ENCODE results near the gene CRYBB2.
"Not testable (repeated sequence)": the region's sequence is repeated elsewhere in the genome, so short reads cannot be mapped to it uniquely, and the experiment has no call there.

CRYBB2 gene

DNA sequence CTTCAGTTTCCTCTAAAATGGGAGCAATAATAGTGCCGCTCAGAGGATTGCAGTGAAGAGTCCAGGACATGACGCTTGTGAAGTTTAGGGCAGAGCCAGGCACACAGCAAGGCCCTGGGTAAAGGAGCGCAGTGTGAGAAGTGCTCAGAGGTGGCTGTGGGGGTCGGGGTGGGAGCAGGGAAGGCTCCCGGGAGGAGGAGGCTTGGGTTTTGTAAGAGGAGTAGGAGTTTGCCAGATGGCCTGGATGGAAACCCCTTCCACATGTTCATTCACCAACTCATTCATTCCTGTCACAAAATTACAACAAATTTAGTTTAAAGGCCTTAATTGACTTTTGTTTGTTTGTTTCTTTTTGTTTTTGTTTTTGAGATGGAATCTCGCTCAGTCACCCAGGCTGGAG is 17.0 kb downstream of the CRYBB2 start:
- DNase-seq, result no peak

- no peak for DNase-seq
Measured at GRCh38 chr22:25237503-25237902, 18.1 kb downstream of the CRYBB2 start.

- not testable (repeated sequence) for DNase-seq
Measured at GRCh38 chr22:25238058-25238457, 18.6 kb downstream of the CRYBB2 start.

DNA sequence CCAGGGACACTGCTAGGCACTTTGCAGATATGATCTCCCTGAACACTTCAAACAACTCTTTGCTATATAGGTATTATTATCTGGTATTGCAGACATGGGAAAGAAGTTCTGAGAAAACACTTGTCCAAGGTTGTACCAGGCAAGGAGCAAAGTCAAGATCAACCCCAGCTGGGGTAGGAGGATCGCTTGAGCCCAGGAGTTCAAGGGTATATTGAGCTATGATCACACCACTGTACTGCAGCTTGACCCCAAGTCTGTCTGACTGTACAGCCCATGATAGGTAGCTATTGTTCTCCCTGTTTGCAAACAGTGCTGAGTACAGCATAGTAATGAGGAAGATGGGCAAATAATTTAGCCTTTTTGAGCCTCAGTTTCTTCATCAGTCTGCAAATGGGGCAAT is 35.7 kb downstream of the CRYBB2 start:
- not testable (repeated sequence) for DNase-seq

GRCh38 chr22:25267567-25267966 is 48.1 kb downstream of the CRYBB2 start:
- DNase-seq, result not testable (repeated sequence)

DNA sequence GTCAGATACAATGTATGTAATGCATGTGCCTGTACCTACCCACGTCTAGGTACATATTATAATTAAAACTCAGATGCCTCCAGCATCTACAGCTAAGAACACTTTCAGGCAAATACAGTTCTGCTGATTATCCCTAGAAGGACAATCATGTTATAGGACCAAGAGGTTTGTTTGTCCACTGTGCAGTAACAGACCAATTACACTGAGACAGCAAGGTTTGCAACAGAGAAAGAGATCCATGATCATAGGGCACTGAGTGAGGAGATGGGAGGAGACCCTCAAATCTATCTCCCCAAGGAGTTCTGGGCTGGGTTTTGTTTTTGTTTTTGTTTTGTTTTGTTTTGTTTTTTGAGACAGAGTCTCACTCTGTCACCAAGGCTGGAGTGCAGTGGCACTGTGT is 49.5 kb downstream of the CRYBB2 start:
- DNase-seq, result not testable (repeated sequence)

GRCh38 chr22:25270061-25270460 is 50.6 kb downstream of the CRYBB2 start:
- not testable (repeated sequence) for DNase-seq

- not testable (repeated sequence) for DNase-seq
Measured at GRCh38 chr22:25273231-25273630, 53.8 kb downstream of the CRYBB2 start.

DNA sequence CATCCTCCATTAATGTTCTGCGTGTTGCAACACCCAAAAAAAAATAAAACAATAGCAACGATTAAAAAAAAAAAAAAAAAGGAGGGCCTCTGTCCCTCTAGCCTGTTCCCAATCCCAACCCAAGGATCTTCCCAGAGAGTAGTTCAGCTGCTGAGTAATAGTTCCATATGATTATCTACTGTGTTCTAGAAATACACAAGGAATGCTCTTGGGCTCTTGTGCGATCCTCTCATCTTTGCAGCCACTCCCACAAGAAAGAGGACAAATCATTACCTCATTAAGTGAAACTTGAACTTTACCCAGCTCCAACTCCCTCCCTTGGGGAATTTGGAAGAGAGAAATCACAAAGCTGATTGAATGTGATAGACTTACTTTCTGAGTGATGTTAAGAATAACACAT is 54.5 kb downstream of the CRYBB2 start:
- not testable (repeated sequence) for DNase-seq

- not testable (repeated sequence) for DNase-seq
Measured at GRCh38 chr22:25280118-25280517, 60.7 kb downstream of the CRYBB2 start.
